ENCODE measurements around the gene PCDHA1. TPM values are rescaled to one million over a fixed set of nuclear protein-coding genes. Genes with fewer than 3 reads are reported as not detected.

The PCDHA1 gene
- total and polyA plus RNA-seq, 9 of the 15 experiments (the other 6 are each of a cell fraction or from before 2014, with no cell fraction given), result not detected

- Histone ChIP-seq H3K9ac (ENCODE audit: insufficient read depth in 1 of 2, low read depth in 2 of 2, low read length in 2 of 2) (no peak overlapping the region), H3K27me3 (ENCODE audit: control insufficient read depth in 2 of 2, insufficient read depth in 2 of 2, low read length in 2 of 2) (no peaks in the 10 kb centered on the region), H3K4me3 (no peak overlapping the region), H3K4me1 (replicated peaks in 1 of 2; ENCODE audit: control insufficient read depth in 2 of 2, insufficient read depth in 2 of 2, low read length in 2 of 2) (no peaks in the 10 kb centered on the region), H4K20me1 (replicated peaks; ENCODE audit: control insufficient read depth, insufficient read depth, low read length) (no peaks in the 10 kb centered on the region), H3K9me1 (ENCODE audit: control insufficient read depth, insufficient read depth, low read length) (no peaks in the 10 kb centered on the region), H3K4me2 (ENCODE audit: insufficient read depth, low read length) (no peak overlapping the region), H2AFZ (ENCODE audit: low read depth, low read length) (no peak overlapping the region), H3K79me2 (ENCODE audit: control insufficient read depth, insufficient read depth, low read length) (no peaks in the 10 kb centered on the region), H3K9me3 (replicated peaks; ENCODE audit: control insufficient read depth, insufficient read depth, low read depth, low read length) (no peaks in the 10 kb centered on the region), H3K36me3 (ENCODE audit: control insufficient read depth, insufficient read depth, low read length) (no peaks in the 10 kb centered on the region), H3K27ac (ENCODE audit: extremely low read depth, low read depth, low read length) (no peak overlapping the region)
- BruUV-seq (replicated peaks), result no TSS peak
- in situ Hi-C loops (cut with MboI), result no loop called here
- no peak for ATAC-seq
- intact Hi-C loops (cut with micrococcal nuclease), result no loop called here
- FAIRE-seq, result no peak
- no peak for DNase-seq (ENCODE audit: extremely low read depth in 1 of 4, low spot score in 3 of 4)
- no peak for TF ChIP-seq E2F5 (CRISPR knock-in tag; IDR thresholded peaks at IDR 0.05)
- TF ChIP-seq ZFPM2 (CRISPR knock-in tag; IDR thresholded peaks at IDR 0.05), result no peak
- no peak for TF ChIP-seq CEBPG (CRISPR knock-in tag; IDR thresholded peaks at IDR 0.05)
- peak in 1 of 2 experiments; percentile 48; a peak in 2 of 4 replicates for TF ChIP-seq CEBPG (tag; conservative IDR thresholded peaks at IDR 0.05 in 1 of 2, IDR thresholded peaks at IDR 0.05 in 1 of 2)
- no peak for TF ChIP-seq NCOA4 (IDR thresholded peaks at IDR 0.05; ENCODE audit: partially characterized antibody)
- no peak for TF ChIP-seq ZNF584 (CRISPR knock-in tag; IDR thresholded peaks at IDR 0.05; ENCODE audit: low read depth)
- ChIA-PET POLR2A (no interaction called here), CTCF (ENCODE audit: low intra/inter-chr PET ratio) (no interaction called here)
- 2% methylated on average over 3 of the region's 3 CpGs for WGBS (ENCODE audit: insufficient coverage, low coverage, missing lambda C conversion rate)
Observed at GRCh38 chr5:140977003-140977402, 191.1 kb downstream of the PCDHA1 start.

GRCh38 chr5:140978260-140978659 is 192.3 kb downstream of the PCDHA1 start:
- no peak for TF ChIP-seq SAP30 (IDR thresholded peaks at IDR 0.05; ENCODE audit: borderline replicate concordance, insufficient read depth, low read depth, low read length, poor library complexity, severe bottlenecking)
- ChIA-PET POLR2A (no interaction called here), CTCF (ENCODE audit: low intra/inter-chr PET ratio) (no interaction called here)
- no peaks in the 10 kb centered on the region for H3K9me1 ChIP-seq (ENCODE audit: control insufficient read depth, insufficient read depth, low read length)
- no peak overlapping the region for H3K4me3 ChIP-seq
- no peaks in the 10 kb centered on the region for H3K9me3 ChIP-seq (replicated peaks; ENCODE audit: control insufficient read depth, insufficient read depth, low read depth, low read length)
- H4K20me1 ChIP-seq (replicated peaks; ENCODE audit: control insufficient read depth, insufficient read depth, low read length), result no peaks in the 10 kb centered on the region
- H3K27ac ChIP-seq (ENCODE audit: extremely low read depth, low read depth, low read length), result no peak overlapping the region
- no peaks in the 10 kb centered on the region for H3K4me1 ChIP-seq (replicated peaks in 1 of 2; ENCODE audit: control insufficient read depth in 2 of 2, insufficient read depth in 2 of 2, low read length in 2 of 2)
- H3K27me3 ChIP-seq (ENCODE audit: control insufficient read depth in 2 of 2, insufficient read depth in 2 of 2, low read length in 2 of 2), result no peaks in the 10 kb centered on the region
- no peak overlapping the region for H3K4me2 ChIP-seq (ENCODE audit: insufficient read depth, low read length)
- no TSS peak for BruUV-seq (replicated peaks)
- H3K79me2 ChIP-seq (ENCODE audit: control insufficient read depth, insufficient read depth, low read length), result no peaks in the 10 kb centered on the region
- H3K36me3 ChIP-seq (ENCODE audit: control insufficient read depth, insufficient read depth, low read length), result no peaks in the 10 kb centered on the region
- in situ Hi-C loops (cut with MboI), result no loop called here
- WGBS (ENCODE audit: insufficient coverage, low coverage, missing lambda C conversion rate), result 0% methylated on average over 2 of the region's 2 CpGs
- no peak overlapping the region for H3K9ac ChIP-seq (ENCODE audit: insufficient read depth in 1 of 2, low read depth in 2 of 2, low read length in 2 of 2)
- DNase-seq (ENCODE audit: extremely low read depth in 1 of 4, low spot score in 3 of 4) (no peak), ATAC-seq (no peak), FAIRE-seq (no peak)
- H2AFZ ChIP-seq (ENCODE audit: low read depth, low read length), result no peak overlapping the region
- intact Hi-C loops (cut with micrococcal nuclease), result no loop called here

Measured in K562 (cell line).